Liver (tissue), 9 donors: ENCODE data around the gene FAM131B. TPM values are rescaled to one million over a fixed set of nuclear protein-coding genes. Genes with fewer than 3 reads are reported as not detected.

ENCODE experiments used
- DNase-seq: peaks from one replicate; pipeline ENCODE4 v3.0.0-alpha.2; 2017; ENCODE audit warnings: low spot score
- H3K27ac ChIP-seq, 2 donors: one replicate each; pipeline ENCODE4 v1.7.0; 2013; ENCODE audit warnings: inconsistent platforms in 2 of 2, low read length in 2 of 2, control low read depth in 1 of 2, low read depth in 1 of 2, mild to moderate bottlenecking in 1 of 2
- H3K27me3 ChIP-seq, 4 donors: one replicate each; pipeline versions ENCODE4 v1.6.1 to v1.7.0; 2013; ENCODE audit warnings: low read length in 3 of 4, inconsistent platforms in 1 of 4, mild to moderate bottlenecking in 1 of 4, moderate library complexity in 1 of 4; ENCODE audit not compliant: control insufficient read depth in 4 of 4, insufficient read depth in 4 of 4
- H3K36me3 ChIP-seq, 4 donors: one replicate each; pipeline versions ENCODE4 v1.6.1 to v1.7.0; 2013; ENCODE audit warnings: low read length in 3 of 4, mild to moderate bottlenecking in 3 of 4, low read depth in 1 of 4, moderate library complexity in 1 of 4; ENCODE audit not compliant: control insufficient read depth in 4 of 4, insufficient read depth in 3 of 4
- H3K4me1 ChIP-seq, 4 donors: one replicate each; pipeline versions ENCODE4 v1.6.1 to v1.7.0; 2013; ENCODE audit warnings: low read length in 3 of 4, mild to moderate bottlenecking in 3 of 4, moderate library complexity in 1 of 4; ENCODE audit not compliant: control insufficient read depth in 4 of 4, insufficient read depth in 4 of 4
- H3K4me3 ChIP-seq, 3 donors: one replicate each; pipeline versions ENCODE4 v1.6.1 to v1.7.0; 2013; ENCODE audit warnings: low read length in 3 of 3, control low read depth in 1 of 3, low read depth in 1 of 3, mild to moderate bottlenecking in 1 of 3
- H3K9ac ChIP-seq, 2 donors: one replicate each; pipeline ENCODE4 v1.7.0; 2013; ENCODE audit warnings: low read length in 2 of 2, mild to moderate bottlenecking in 2 of 2, moderate library complexity in 2 of 2, control low read depth in 1 of 2, low read depth in 1 of 2
- H3K9me3 ChIP-seq, 4 donors: one replicate each; pipeline versions ENCODE4 v1.6.1 to v1.7.0; 2013; ENCODE audit warnings: low read length in 3 of 4; ENCODE audit not compliant: control insufficient read depth in 4 of 4
- CTCF ChIP-seq: fragments of 150-350 bp; IDR thresholded peaks from 2 replicates; pipeline ENCODE4 v1.5.1; 2017; ENCODE audit warnings: improper control_type of control experiment, low read depth, low read length; ENCODE audit not compliant: missing input control
- FOXA1 ChIP-seq: IDR thresholded peaks from 2 replicates; pipeline ENCODE4 v1.6.1; 2016; ENCODE audit warnings: antibody characterized with exemption
- HNF4A ChIP-seq, 2 donors: conservative IDR thresholded peaks; 2 replicates each; pipeline ENCODE4 v1.6.1; 2016; ENCODE audit warnings: antibody characterized with exemption in 2 of 2, mild to moderate bottlenecking in 2 of 2
- JUND ChIP-seq, 2 donors: IDR thresholded peaks; 2 replicates each; pipeline ENCODE4 v1.6.1; 2016; ENCODE audit warnings: antibody characterized with exemption in 2 of 2
- NR2F2 ChIP-seq: IDR thresholded peaks from 2 replicates; pipeline ENCODE4 v1.6.1; 2016; ENCODE audit warnings: antibody characterized with exemption
- RAD21 ChIP-seq, 2 donors: IDR thresholded peaks; 2 replicates each; pipeline ENCODE4 v1.6.1; 2016; ENCODE audit warnings: antibody characterized with exemption in 2 of 2, mild to moderate bottlenecking in 2 of 2
- RXRA ChIP-seq, 2 donors: IDR thresholded peaks; 2 replicates each; pipeline ENCODE4 v1.6.1; 2017 to 2018; ENCODE audit warnings: antibody characterized with exemption in 2 of 2, mild to moderate bottlenecking in 1 of 2
- SP1 ChIP-seq: IDR thresholded peaks from 2 replicates; pipeline ENCODE4 v1.6.1; 2018; ENCODE audit warnings: antibody characterized with exemption, mild to moderate bottlenecking
- YY1 ChIP-seq: IDR thresholded peaks from 2 replicates; pipeline ENCODE4 v1.6.1; 2016; ENCODE audit warnings: antibody characterized with exemption, mild to moderate bottlenecking
- WGBS: extraction: QIAGEN DNeasy Blood & Tissue Kit; methylation state at CpG from one replicate; pipeline ENCODE4 v1.1.7; 2013; 5-methylcytosine and 5-hydroxymethylcytosine counted together
- polyA plus RNA-seq, 2 donors: library from polyadenylated mRNA; stranded (reverse) in 1 of 2; unstranded in 1 of 2; fragments of 200-250 nt in 1 of 2; fragments of >200 nt in 1 of 2; fragmentation: Nextera tagmentation in 1 of 2; extraction: Ambion mirVana in 1 of 2; gene quantifications; one replicate each; pipeline versions ENCODE4 v1.2.1 to v1.2.3, GENCODE V29; 2013 to 2015
- total RNA-seq, 2 donors: library from RNA; depleted of rRNA; stranded (reverse); fragments of >200 nt; gene quantifications; one replicate each; pipeline ENCODE4 v1.2.3, GENCODE V29; 2014
- TF ChIP-seq, protein P1 (sequence below): IDR thresholded peaks from 2 replicates; pipeline ENCODE4 v1.6.1; 2016; ENCODE audit warnings: antibody characterized with exemption
- donor health status: healthy.
- donor health status: healthy.
- donor health status: healthy.
- donor health status: healthy.
- donor health status: healthy.

FAM131B gene
- total and polyA plus RNA-seq, 4 donors: 0.06 to 0.14 (median 0.08) TPM; not detected in 1

- H3K27me3 ChIP-seq: no peaks in the 10 kb centered on the region
- H3K27ac ChIP-seq: no peak overlapping the region
- no peaks in the 10 kb centered on the region for H3K4me1 ChIP-seq
- no peaks in the 10 kb centered on the region for H3K9me3 ChIP-seq
- no peak overlapping the region for H3K9ac ChIP-seq
- H3K36me3 ChIP-seq: no peaks in the 10 kb centered on the region
- TF ChIP-seq, protein P1, sequence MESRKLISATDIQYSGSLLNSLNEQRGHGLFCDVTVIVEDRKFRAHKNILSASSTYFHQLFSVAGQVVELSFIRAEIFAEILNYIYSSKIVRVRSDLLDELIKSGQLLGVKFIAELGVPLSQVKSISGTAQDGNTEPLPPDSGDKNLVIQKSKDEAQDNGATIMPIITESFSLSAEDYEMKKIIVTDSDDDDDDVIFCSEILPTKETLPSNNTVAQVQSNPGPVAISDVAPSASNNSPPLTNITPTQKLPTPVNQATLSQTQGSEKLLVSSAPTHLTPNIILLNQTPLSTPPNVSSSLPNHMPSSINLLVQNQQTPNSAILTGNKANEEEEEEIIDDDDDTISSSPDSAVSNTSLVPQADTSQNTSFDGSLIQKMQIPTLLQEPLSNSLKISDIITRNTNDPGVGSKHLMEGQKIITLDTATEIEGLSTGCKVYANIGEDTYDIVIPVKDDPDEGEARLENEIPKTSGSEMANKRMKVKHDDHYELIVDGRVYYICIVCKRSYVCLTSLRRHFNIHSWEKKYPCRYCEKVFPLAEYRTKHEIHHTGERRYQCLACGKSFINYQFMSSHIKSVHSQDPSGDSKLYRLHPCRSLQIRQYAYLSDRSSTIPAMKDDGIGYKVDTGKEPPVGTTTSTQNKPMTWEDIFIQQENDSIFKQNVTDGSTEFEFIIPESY: no peak
- no peak overlapping the region for H3K4me3 ChIP-seq
- 92% methylated on average over 3 of the region's 3 CpGs for WGBS
- no peak for DNase-seq
Observed at GRCh38 chr7:143337216-143337615, 25.3 kb downstream of the FAM131B start.

DNA sequence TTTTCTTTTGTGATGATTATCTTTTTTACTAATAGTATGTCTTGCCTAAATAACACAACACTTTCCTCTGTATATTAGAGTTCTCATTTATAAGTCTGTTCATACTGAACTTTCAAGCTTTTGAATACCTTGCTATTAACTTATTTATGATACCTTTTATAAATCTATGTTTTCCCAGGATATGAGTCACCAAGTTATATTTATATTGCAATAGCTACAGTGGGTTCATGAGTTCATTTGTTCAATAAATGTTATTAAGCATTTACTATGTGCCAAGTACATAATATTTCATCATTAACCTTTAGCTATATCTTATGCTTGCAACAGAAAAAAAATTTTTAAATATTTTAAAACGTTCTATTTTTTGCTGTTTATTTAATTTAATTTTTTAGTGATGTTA is 28.3 kb downstream of the FAM131B start:
- H3K36me3 ChIP-seq: no peaks in the 10 kb centered on the region
- H3K9ac ChIP-seq: no peak overlapping the region
- H3K4me3 ChIP-seq: no peak overlapping the region
- TF ChIP-seq RAD21 (IDR thresholded peaks at IDR 0.05) (no peak), SP1 (no peak), JUND (IDR thresholded peaks at IDR 0.05) (no peak), RXRA (IDR thresholded peaks at IDR 0.05) (no peak), NR2F2 (no peak), HNF4A (conservative IDR thresholded peaks at IDR 0.05) (no peak), YY1 (no peak)
- TF ChIP-seq, protein P1: no peak
- no peaks in the 10 kb centered on the region for H3K4me1 ChIP-seq
- H3K9me3 ChIP-seq: no peaks in the 10 kb centered on the region
- 34% methylated on average over 1 of the region's 1 CpG for WGBS
- H3K27ac ChIP-seq: no peak overlapping the region
- H3K27me3 ChIP-seq: no peaks in the 10 kb centered on the region
- no peak for DNase-seq

DNA sequence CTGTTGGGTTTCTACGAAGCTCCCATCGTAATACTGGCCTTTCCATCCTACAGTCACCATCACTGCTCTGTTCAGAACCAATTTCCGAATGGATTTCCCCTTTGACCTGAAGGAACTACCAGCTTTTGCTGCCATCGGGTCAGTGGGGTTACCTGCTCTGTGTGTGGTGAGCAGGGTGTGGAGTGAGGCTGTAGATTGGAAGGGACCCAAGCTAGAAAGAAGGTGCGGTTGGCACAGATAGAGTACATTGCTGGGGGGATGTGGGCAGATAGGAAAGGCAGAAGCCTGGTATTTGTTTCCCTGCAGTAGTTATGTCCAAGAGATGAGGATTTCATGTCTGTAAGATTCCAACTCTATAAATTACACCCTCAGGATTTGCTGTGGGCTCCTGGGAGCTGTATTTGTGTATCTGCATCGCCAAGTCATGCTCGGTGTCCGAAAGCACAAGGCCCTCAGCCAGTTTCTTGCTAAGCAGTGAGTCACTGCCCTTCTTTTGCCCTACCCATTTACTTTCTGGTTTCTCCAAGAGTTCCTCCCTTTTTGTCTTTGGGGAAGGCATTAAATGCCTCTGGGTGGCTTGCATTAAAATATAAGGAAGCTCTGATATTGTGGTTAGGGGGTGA is 31.2 kb downstream of the FAM131B start:
- WGBS: 93% methylated on average over 8 of the region's 8 CpGs
- Histone ChIP-seq H3K36me3 (no peaks in the 10 kb centered on the region), H3K27ac (no peak overlapping the region), H3K9ac (no peak overlapping the region), H3K4me3 (no peak overlapping the region), H3K9me3 (no peaks in the 10 kb centered on the region), H3K27me3 (no peaks in the 10 kb centered on the region), H3K4me1 (no peaks in the 10 kb centered on the region)
- TF ChIP-seq FOXA1 (no peak), CTCF (no peak), NR2F2 (no peak)
- TF ChIP-seq, protein P1: no peak
- DNase-seq: no peak
